ENCODE results near the gene CDHR1. TPM values are rescaled to one million over a fixed set of nuclear protein-coding genes. Genes with fewer than 3 reads are reported as not detected.

CDHR1 gene
- total and polyA plus RNA-seq, 2 experiments from 2014 or later = 3.2 to 6.6 TPM

DNA sequence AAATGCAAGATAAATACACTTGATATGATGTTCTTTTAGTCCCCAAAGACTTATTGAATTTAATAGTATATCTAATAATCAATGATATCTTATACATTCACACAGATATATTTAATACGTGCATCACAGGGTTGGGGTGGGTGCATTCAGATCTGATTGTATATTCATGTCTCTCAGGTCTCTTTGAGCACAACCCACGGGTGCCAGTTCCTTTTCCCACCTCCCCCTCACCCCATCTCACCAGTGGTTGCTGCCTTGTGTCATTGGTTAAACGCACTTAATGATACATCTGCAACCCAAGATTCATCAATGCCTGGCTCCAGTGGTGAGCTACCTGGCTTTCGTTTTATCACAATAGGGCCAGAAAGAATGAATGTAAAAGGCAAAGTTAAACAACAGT is 40.8 kb downstream of the CDHR1 start:
- Mint-ChIP-seq H3K4me3 (no peak overlapping the region), H3K27me3 (ENCODE audit: insufficient read depth, low read depth, poor library complexity) (peaks cover 10% of the 10 kb centered on the region), H3K36me3 (ENCODE audit: low read depth) (no peaks in the 10 kb centered on the region), H3K4me1 (peaks cover 3% of the 10 kb centered on the region; the same call in 1 of the 3 replicates), H3K9me3 (no peaks in the 10 kb centered on the region), H3K27ac (no peak overlapping the region)
- Histone ChIP-seq H3K4me2 (no peak overlapping the region), H3F3A (replicated peaks; ENCODE audit: low read depth) (no peaks in the 10 kb centered on the region), H3K79me2 (replicated peaks; ENCODE audit: insufficient read depth) (no peaks in the 10 kb centered on the region), H3K9me2 (ENCODE audit: insufficient read depth) (no peaks in the 10 kb centered on the region), H3K27ac (ENCODE audit: low read depth) (no peak overlapping the region), H4K20me1 (replicated peaks; ENCODE audit: insufficient read depth) (no peaks in the 10 kb centered on the region), H2AFZ (no peak overlapping the region), H3K4me3 (no peak overlapping the region), H3K36me3 (ENCODE audit: insufficient read depth) (no peaks in the 10 kb centered on the region), H3K27me3 (ENCODE audit: insufficient read depth) (peaks cover 12% of the 10 kb centered on the region; the same call in 1 of the 2 replicates), H3K4me1 (ENCODE audit: insufficient read depth) (no peaks in the 10 kb centered on the region; the same call in 1 of the 2 replicates)
- TF ChIP-seq JUNB (IDR thresholded peaks at IDR 0.05; ENCODE audit: unreplicated experiment) = no peak
- TF ChIP-seq, protein P1, sequence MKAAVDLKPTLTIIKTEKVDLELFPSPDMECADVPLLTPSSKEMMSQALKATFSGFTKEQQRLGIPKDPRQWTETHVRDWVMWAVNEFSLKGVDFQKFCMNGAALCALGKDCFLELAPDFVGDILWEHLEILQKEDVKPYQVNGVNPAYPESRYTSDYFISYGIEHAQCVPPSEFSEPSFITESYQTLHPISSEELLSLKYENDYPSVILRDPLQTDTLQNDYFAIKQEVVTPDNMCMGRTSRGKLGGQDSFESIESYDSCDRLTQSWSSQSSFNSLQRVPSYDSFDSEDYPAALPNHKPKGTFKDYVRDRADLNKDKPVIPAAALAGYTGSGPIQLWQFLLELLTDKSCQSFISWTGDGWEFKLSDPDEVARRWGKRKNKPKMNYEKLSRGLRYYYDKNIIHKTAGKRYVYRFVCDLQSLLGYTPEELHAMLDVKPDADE (IDR thresholded peaks at IDR 0.05) = no peak
- TF ChIP-seq EZH2 (IDR thresholded peaks at IDR 0.05; ENCODE audit: low read depth, unreplicated experiment) = no peak
- TF ChIP-seq NANOG (IDR thresholded peaks at IDR 0.05; ENCODE audit: borderline replicate concordance) = no peak
- TF ChIP-seq, protein P2, sequence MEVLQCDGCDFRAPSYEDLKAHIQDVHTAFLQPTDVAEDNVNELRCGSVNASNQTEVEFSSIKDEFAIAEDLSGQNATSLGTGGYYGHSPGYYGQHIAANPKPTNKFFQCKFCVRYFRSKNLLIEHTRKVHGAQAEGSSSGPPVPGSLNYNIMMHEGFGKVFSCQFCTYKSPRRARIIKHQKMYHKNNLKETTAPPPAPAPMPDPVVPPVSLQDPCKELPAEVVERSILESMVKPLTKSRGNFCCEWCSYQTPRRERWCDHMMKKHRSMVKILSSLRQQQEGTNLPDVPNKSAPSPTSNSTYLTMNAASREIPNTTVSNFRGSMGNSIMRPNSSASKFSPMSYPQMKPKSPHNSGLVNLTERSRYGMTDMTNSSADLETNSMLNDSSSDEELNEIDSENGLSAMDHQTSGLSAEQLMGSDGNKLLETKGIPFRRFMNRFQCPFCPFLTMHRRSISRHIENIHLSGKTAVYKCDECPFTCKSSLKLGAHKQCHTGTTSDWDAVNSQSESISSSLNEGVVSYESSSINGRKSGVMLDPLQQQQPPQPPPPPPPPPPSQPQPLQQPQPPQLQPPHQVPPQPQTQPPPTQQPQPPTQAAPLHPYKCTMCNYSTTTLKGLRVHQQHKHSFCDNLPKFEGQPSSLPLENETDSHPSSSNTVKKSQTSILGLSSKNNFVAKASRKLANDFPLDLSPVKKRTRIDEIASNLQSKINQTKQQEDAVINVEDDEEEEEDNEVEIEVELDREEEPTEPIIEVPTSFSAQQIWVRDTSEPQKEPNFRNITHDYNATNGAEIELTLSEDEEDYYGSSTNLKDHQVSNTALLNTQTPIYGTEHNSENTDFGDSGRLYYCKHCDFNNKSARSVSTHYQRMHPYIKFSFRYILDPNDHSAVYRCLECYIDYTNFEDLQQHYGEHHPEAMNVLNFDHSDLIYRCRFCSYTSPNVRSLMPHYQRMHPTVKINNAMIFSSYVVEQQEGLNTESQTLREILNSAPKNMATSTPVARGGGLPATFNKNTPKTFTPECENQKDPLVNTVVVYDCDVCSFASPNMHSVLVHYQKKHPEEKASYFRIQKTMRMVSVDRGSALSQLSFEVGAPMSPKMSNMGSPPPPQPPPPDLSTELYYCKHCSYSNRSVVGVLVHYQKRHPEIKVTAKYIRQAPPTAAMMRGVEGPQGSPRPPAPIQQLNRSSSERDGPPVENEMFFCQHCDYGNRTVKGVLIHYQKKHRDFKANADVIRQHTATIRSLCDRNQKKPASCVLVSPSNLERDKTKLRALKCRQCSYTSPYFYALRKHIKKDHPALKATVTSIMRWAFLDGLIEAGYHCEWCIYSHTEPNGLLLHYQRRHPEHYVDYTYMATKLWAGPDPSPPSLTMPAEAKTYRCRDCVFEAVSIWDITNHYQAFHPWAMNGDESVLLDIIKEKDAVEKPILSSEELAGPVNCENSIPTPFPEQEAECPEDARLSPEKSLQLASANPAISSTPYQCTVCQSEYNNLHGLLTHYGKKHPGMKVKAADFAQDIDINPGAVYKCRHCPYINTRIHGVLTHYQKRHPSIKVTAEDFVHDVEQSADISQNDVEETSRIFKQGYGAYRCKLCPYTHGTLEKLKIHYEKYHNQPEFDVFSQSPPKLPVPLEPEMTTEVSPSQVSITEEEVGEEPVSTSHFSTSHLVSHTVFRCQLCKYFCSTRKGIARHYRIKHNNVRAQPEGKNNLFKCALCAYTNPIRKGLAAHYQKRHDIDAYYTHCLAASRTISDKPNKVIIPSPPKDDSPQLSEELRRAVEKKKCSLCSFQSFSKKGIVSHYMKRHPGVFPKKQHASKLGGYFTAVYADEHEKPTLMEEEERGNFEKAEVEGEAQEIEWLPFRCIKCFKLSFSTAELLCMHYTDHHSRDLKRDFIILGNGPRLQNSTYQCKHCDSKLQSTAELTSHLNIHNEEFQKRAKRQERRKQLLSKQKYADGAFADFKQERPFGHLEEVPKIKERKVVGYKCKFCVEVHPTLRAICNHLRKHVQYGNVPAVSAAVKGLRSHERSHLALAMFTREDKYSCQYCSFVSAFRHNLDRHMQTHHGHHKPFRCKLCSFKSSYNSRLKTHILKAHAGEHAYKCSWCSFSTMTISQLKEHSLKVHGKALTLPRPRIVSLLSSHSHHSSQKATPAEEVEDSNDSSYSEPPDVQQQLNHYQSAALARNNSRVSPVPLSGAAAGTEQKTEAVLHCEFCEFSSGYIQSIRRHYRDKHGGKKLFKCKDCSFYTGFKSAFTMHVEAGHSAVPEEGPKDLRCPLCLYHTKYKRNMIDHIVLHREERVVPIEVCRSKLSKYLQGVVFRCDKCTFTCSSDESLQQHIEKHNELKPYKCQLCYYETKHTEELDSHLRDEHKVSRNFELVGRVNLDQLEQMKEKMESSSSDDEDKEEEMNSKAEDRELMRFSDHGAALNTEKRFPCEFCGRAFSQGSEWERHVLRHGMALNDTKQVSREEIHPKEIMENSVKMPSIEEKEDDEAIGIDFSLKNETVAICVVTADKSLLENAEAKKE (CRISPR knock-in tag; IDR thresholded peaks at IDR 0.05) = no peak
- no peak for TF ChIP-seq ZNF331 (CRISPR knock-in tag; IDR thresholded peaks at IDR 0.05; ENCODE audit: low read depth)
- TF ChIP-seq, protein P3, sequence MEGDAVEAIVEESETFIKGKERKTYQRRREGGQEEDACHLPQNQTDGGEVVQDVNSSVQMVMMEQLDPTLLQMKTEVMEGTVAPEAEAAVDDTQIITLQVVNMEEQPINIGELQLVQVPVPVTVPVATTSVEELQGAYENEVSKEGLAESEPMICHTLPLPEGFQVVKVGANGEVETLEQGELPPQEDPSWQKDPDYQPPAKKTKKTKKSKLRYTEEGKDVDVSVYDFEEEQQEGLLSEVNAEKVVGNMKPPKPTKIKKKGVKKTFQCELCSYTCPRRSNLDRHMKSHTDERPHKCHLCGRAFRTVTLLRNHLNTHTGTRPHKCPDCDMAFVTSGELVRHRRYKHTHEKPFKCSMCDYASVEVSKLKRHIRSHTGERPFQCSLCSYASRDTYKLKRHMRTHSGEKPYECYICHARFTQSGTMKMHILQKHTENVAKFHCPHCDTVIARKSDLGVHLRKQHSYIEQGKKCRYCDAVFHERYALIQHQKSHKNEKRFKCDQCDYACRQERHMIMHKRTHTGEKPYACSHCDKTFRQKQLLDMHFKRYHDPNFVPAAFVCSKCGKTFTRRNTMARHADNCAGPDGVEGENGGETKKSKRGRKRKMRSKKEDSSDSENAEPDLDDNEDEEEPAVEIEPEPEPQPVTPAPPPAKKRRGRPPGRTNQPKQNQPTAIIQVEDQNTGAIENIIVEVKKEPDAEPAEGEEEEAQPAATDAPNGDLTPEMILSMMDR (conservative IDR thresholded peaks at IDR 0.05; ENCODE audit: low read depth in 2 of 2) = no peak
- TF ChIP-seq EZH2phosphoT487 (IDR thresholded peaks at IDR 0.05; ENCODE audit: unreplicated experiment) = no peak
- TF ChIP-seq, protein P4, sequence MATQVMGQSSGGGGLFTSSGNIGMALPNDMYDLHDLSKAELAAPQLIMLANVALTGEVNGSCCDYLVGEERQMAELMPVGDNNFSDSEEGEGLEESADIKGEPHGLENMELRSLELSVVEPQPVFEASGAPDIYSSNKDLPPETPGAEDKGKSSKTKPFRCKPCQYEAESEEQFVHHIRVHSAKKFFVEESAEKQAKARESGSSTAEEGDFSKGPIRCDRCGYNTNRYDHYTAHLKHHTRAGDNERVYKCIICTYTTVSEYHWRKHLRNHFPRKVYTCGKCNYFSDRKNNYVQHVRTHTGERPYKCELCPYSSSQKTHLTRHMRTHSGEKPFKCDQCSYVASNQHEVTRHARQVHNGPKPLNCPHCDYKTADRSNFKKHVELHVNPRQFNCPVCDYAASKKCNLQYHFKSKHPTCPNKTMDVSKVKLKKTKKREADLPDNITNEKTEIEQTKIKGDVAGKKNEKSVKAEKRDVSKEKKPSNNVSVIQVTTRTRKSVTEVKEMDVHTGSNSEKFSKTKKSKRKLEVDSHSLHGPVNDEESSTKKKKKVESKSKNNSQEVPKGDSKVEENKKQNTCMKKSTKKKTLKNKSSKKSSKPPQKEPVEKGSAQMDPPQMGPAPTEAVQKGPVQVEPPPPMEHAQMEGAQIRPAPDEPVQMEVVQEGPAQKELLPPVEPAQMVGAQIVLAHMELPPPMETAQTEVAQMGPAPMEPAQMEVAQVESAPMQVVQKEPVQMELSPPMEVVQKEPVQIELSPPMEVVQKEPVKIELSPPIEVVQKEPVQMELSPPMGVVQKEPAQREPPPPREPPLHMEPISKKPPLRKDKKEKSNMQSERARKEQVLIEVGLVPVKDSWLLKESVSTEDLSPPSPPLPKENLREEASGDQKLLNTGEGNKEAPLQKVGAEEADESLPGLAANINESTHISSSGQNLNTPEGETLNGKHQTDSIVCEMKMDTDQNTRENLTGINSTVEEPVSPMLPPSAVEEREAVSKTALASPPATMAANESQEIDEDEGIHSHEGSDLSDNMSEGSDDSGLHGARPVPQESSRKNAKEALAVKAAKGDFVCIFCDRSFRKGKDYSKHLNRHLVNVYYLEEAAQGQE (IDR thresholded peaks at IDR 0.05; ENCODE audit: unreplicated experiment) = no peak
- TF ChIP-seq ZNF114 (CRISPR knock-in tag; IDR thresholded peaks at IDR 0.05) = no peak
- TF ChIP-seq STAT1 (IDR thresholded peaks at IDR 0.05; ENCODE audit: unreplicated experiment) = no peak
- ATAC-seq = no peak
- no peak for DNase-seq (ENCODE audit: low spot score)

All from GM23338 (cell line).